Head of caudate nucleus (tissue), 42 donors: Measurements from ENCODE around the gene NOXO1.
"Not testable (repeated sequence)": the region's sequence is repeated elsewhere in the genome, so short reads cannot be mapped to it uniquely, and the experiment has no call there.

Experiments used
- DNase-seq, 42 donors: peaks; one replicate each; pipeline versions ENCODE4 v3.0.0 to v3.0.0-alpha.2; 2020 to 2021; ENCODE audit warnings: mixed read lengths in 7 of 42
- intact Hi-C: fragments of 100-400 bp; cut with DNase I; formaldehyde crosslinking; loops from one replicate; pipeline ENCODE4 v1.15.0; 2022

Gene NOXO1

GRCh38 chr16:1950559-1950958 lies 30.7 kb downstream of the NOXO1 start:
- intact Hi-C loops = no loop called here
- no peak for DNase-seq

DNA sequence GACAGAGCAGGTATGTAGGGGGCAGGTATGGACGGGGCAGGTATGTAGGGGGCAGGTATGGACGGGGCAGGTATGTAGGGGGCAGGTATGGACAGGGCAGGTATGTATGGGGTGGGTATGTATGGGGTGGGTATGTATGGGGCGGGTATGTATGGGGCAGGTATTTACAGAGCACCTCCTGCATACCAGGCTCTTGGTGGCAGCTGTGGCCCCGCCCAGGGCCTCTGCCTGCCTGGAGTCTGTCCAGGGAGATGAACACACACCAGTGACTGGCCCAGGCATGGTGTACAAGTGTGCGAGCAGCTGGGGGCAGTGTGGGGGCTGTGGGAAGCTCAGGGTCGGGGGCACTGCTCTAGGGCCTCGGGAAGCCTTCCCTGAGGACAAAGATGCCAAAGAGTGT lies 31.2 kb downstream of the NOXO1 start:
- DNase-seq = no peak
- intact Hi-C loops = no loop called here

GRCh38 chr16:1949507-1949906 lies 31.8 kb downstream of the NOXO1 start:
- no peak for DNase-seq
- intact Hi-C loops = no loop called here

- intact Hi-C loops = no loop called here
- DNase-seq = no peak
Observed at GRCh38 chr16:1947369-1947670, 33.9 kb downstream of the NOXO1 start.

- DNase-seq = no peak
Observed at GRCh38 chr16:1946495-1947368, 34.5 kb downstream of the NOXO1 start.

GRCh38 chr16:1945559-1946391 lies 35.5 kb downstream of the NOXO1 start:
- intact Hi-C loops = no loop called here
- no peak for DNase-seq

More at GRCh38 chr16:1946495-1947368, 34.5 kb downstream of the NOXO1 start:
- intact Hi-C loops = no loop called here

DNA sequence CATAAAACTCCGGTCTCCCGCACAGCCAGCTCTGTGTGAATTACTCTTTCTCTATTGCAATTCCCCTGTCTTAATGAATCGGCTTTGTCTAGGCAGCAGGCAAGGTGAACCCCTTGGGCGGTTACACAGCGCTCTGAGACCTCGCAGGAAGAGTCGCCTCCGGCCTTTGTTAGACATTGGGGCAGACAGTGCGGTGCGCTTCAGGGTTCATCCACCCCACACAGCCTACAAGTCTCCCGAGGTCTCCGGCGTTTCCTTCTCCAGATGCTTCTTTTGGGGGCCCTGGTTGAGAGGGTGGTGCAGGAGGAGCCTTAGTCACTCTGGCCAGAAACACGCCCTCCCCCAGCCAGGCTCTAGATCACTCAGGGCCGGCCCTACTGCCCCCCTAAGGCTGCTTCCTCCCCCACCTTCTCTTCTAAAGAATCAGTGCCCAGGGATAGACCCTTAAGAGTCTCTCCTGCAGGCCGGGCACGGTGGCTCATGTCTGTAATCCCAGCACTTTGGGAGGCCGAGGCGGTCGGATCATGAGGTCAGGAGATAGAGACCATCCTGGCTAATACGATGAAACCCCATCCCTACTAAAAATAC lies 36.6 kb downstream of the NOXO1 start:
- intact Hi-C loops = no loop called here

DNA sequence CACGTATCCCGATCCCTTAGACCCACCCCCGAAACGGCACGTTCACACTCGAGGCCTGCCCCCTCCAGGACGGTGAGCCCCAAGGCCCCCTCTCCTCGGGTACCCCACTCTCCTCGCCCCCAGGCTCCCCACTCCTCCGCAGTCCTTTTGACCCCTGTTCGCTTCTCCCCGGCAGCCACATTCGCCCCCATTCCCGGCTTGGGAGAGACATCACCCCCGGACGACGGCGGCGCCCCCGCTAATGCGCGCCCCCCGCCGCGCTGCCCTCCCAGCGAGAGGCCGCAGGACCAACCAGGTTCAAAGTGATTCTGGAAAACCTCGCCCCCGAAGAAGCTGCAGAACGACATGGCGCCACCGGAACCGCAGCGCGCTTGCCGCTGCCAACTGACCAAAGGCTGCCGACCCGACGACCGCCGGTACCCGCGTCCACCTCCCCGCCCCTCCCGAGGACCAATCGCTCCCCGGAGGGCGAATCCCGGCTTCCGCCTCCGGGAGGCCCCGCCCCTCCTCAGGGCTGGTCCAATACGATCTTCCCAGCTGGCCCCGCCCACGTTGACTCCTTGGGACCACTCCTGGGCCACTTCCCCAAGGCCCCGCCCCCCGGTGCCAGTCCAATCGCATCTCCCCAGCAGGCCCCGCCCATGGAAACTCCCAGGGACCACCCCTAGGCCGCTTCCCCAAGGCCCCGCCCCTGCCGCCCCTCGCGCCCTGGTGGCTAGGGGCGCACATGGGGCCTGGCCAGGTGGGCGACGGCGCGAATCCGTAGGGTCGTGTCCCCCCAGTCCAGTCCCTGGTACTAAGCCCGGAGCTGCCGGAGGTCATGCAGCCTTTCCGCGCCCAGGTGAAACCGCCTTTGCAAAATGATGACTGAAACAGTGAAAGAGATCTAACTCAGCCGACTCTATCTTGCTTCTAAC lies 38.2 kb downstream of the NOXO1 start, which contains the start of gene MSRB1:
TSS of gene MSRB1 (minus strand) at position 390 of the 917 bp plus-strand sequence. CDS start at position 347, 43 bp downstream.
- intact Hi-C loops = no loop called here
- DNase-seq = peak; percentile 98 to 100 (median 100)

More for the DNA sequence above, 36.6 kb downstream of the NOXO1 start:
- DNase-seq = no peak

- intact Hi-C loops = no loop called here
Observed at GRCh38 chr16:1942047-1942809, 39.0 kb downstream of the NOXO1 start.

GRCh38 chr16:1941162-1942046 lies 39.9 kb downstream of the NOXO1 start:
- peak in 5 of 42 donors; percentile 28 to 64 (median 52) for DNase-seq
- intact Hi-C loops = no loop called here

More at GRCh38 chr16:1942047-1942809, 39.0 kb downstream of the NOXO1 start:
- DNase-seq = no peak

GRCh38 chr16:1940273-1941161 lies 40.8 kb downstream of the NOXO1 start:
- no peak for DNase-seq
- intact Hi-C loops = no loop called here

- intact Hi-C loops, DNase-seq: not testable (repeated sequence)
Observed at GRCh38 chr16:1939833-1940232, 41.4 kb downstream of the NOXO1 start.

GRCh38 chr16:1938910-1939309 lies 42.4 kb downstream of the NOXO1 start:
- DNase-seq = peak in 7 of 42 donors; percentile 31 to 60 (median 42)
- intact Hi-C loops = no loop called here

DNA sequence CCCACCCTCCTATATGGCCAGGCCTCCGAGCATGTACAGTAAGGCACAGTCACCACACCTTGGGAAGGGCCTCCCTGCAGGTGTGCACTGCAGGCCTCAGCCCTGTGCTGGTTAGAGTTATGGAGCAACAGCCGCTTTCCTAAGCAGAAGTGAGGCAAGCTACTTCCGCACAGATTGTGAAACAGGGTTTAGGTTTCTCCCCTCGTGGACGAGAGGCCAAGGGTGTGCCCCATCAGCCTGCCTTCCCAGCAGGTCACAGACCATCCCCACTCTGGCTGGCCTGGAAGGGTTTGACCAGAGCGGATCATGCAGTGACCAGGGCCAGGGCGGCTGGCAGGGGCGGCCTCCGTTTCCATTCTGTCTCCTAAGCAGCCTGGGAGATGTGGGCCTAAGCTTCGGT lies 43.0 kb downstream of the NOXO1 start:
- intact Hi-C loops = no loop called here

GRCh38 chr16:1936945-1937479 lies 44.3 kb downstream of the NOXO1 start:
- no peak for DNase-seq
- intact Hi-C loops = no loop called here

More for the DNA sequence above, 43.0 kb downstream of the NOXO1 start:
- DNase-seq = peak in 3 of 42 donors; percentile 16 to 38 (median 28)
